GM21390 (cell line): Measurements from ENCODE around the gene ITGA6.

ENCODE experiments used
- ATAC-seq: cut with Tn5 transposase; IDR thresholded peaks from one replicate; pipeline ENCODE4 v1.9.1; 2021; ENCODE audit not compliant: unreplicated experiment

The ITGA6 gene

DNA sequence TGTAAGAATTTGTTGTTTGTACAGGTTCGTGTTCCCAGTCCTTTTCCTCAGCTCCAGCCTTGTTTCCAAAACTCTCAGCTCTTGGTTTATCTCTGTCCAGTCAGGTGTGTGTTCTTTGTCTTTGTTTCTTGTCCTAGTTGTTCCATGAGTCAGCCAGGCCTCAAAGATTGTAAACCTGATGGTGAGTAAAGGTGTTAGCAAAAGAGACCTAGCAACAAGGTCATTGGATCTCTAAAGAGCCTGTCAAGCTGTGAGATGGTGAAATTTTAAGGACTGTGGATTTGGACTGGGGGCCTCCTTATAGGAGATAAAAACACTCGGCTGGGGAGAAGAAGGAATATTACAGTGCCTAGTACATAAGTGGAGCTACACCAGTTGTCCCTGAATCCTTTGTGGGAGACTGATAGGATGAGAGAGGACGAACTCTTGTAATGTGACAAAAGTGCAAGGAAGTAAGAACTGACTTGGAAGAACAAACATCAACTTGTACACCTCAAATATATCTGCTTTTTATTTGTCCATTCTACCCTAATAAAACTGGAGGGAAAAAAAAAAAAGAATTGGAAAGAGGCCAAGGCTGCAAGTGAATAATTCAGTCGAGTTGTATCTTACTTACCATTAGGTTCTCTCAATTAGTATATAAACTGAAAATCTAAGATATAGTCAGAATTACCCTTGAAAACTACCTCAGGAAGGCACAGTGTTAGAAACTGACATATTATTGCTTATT lies 37.2 kb downstream of the ITGA6 start:
- ATAC-seq = no peak

DNA sequence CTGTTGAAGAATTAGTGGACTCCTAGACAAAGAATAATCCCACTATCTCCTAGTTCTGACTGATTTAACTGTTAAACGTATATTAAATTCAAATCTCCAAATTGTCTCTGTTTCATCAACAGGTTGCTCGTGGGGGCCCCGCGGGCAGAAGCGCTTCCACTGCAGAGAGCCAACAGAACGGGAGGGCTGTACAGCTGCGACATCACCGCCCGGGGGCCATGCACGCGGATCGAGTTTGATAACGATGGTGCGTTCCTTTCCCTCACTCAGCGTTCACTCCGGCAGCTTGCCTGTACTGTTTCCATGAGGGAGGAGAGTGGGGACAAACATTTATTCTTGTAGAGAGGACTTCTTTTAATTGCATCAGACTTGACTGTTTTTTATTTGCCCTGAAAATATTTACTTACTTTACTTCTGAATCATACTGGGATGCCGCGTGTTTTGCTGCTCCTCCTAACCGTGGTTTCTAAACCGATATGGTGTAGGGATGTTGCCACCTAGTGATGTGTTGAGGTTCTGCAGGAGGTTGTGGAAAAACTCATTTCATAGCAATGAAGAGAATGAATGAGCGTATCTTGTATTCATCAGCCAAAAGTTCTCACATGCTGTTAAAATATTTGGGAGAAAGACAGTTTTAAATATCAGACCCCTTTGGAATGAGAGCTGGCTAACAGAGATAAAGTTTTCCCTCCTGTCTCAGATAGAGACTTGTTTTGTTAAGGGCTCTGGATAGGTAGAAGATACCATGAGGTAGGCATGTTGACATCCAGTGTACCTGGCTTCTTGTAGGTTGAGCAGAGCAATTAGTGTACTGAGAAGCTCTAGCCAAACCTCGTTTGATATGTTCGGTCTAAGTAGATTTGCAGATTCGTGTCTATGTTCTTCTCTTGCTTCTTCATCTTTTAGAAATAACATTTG lies 38.3 kb downstream of the ITGA6 start:
- no peak for ATAC-seq

DNA sequence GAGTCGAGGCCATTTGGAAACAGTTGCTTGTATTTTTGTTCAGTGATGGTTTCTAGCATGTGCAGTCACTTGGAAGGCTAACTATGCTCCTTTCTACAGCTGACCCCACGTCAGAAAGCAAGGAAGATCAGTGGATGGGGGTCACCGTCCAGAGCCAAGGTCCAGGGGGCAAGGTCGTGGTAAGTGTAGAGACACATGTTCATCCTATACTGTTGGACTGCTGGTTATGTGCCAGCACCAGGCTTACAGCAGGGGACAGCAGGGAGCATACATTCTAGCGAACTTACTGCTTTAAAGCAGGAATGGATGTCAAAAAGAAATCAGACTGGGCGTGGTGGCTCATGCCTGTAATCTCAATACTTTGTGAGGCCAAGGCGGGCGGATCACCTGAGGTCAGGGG lies 40.0 kb downstream of the ITGA6 start:
- no peak for ATAC-seq

DNA sequence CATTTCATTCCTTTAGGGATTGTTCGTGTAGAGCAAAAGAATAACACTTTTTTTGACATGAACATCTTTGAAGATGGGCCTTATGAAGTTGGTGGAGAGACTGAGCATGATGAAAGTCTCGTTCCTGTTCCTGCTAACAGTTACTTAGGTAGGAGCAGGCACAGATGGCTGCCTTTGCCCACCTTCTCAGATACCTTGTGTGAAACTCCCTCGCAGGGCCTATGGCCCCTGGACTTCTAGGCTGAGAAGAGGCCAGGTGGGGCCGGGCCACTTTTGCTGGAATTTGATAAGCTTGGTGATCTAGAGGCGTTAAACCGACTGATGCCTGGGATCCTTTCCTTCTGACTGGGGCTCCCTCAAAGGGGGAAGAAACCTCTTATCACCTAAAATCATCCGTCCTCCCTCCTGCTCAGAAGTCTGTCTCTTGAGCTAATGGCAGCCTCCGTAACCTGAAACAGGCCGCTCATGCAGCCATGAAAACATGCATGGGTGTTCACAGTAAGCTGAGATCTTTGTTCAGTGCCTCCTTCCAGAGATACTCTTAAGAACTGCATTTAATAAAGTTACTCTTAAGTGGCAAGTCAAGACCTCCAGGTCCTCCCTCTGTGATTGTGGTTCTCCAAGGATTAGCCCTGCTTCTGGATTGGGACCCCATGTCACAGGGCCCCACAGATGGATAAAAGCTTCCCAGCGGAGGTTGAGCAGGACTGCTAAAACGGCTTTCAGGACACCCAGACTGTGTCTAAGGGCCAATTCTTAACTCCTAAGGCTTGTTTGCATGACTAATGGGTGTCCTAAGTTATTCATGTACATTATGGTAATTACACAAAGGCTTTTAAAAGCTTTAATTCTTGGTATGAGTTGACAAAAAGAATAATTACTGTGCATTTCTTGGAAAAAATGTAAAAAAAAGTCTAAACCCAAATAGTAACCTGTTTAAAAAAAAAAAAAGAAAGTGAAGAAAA lies 43.9 kb downstream of the ITGA6 start:
- ATAC-seq = no peak

DNA sequence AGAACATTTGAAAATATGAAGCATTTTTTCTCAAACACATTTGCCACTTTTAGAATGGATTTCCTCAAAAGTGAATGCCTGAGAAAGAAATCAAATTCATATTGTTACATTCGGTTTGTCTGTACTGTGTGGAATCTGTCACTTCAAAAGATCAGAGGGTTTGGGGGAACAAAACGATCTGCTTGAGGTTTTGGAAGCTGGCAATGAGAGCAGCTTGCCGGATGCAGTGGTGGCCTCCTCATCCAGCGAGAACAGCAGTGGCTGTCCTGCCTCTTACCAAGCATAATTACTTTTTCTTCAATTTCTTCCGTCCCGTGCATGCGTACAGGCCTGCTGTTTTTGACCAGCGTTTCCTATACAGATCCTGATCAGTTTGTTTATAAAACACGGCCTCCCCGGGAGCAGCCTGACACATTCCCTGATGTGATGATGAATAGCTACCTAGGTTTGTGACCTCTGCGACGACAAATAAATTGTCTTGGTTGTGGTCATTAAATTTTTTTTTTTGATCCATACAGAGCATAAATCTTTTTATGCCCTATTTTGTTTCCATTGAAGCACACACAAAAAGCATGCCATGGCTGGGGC lies 45.2 kb downstream of the ITGA6 start:
- no peak for ATAC-seq

DNA sequence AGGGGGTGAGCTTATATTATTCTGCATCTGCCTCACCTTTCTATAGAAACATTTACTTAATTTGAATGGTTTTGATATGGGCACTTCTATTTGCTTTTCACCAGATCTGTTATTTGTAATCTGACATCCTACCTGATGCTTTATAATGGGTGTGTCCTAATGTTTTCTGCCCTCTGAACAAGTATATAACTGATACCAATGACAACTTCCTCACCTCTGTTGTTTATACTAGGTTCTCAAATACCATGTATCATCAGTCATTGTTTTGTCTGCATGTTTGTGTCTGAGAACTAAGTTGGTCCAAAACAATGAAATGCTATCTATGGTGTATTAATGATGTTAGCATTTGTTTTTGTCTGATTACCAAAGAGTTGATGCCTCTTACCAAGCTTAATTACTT lies 45.8 kb downstream of the ITGA6 start:
- ATAC-seq = no peak

DNA sequence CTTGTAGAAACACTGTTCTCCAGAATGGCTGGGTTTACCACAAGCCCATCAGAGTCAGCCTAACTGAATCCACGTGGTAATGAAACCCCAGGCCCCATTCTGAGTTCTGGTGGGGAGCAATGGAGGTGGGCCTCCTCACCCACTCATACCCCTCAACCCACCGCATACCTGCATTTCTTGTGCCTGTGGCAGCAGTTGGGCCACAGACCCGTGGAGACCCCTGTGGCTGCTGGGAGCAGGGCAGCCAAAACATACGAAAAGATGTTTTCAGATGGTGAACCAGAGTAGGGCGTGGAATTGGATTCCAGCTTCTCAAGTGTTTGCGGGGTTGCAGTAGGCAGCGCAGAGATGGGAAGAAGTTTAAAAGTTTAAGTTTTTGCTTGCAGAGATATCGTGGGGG lies 51.0 kb downstream of the ITGA6 start:
- no peak for ATAC-seq

DNA sequence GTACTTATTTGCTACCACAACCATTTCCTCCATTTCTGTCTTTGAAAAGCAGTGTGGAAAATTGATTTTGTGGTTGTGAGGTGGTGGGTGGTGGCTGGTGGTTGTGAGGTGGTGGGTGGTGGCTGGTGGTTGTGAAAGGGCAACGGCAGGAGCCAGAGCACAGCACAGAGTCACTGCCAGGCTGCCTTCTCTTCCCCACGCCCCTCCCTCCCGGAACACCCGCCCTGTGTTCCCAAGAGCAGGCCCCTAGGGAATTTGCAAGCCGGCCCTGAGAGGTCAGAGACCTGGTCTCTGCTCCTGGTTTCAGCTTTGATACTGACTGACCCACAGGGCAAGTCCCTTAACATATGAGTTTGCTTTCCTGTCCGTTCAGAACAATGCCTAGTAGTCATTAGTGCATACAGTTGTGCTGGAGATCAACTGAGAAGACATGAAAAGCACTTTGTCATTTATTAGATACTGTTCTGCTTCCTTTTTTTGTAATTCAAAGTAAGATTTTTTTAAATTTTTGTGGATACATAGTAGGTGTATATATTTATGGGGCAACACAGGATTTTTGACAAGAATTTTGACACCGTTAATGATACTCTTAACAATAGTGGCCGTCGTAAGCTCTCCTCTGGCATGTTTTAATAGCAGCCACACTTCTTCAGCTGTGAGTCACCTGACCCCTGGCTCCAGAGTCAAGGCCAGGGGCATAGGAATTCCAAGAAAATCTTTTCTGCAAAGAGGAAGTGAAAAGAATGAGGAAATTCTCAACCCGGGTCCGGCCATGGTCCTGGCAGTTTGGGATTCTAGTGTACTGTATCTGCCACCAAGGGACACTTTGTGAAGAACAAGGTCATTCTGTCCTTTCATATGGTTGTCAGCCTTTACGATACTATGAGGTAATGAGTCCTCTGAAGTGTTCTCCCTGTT lies 53.2 kb downstream of the ITGA6 start:
- no peak for ATAC-seq

DNA sequence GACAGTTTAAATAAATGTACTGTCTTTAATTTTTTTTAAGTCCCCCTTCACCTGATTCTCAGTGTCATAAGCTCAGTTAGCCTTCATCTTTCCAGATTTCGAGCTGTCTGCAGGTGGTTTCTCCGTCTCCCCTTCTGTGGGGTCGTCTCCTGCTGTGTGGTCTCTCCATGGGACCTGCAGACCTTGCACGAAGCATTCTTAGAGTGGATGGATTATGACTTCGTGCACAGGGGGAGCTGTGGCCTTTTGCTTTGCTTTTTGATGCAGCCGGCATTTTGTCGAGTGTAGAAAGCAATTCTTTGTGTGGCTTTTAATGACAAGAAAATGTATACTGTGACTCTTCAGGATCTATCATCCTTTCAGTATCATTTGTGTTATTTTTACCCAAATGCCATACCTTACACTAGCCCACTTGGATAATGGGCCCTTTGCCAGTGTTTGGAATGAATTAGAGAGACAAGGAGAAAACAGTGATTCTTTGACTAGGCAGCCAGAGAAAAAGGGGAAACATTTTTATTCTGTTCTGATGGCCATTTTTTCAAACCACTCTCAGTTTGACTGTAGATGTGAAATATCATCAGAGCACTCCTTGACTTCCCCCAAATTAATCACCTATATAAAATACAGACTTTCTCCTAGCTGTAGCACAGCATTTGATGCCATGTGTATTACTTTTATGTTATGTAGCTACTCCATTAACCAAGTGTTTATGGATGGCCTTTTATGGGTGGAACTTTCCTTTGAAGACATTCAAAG lies 54.3 kb downstream of the ITGA6 start:
- no peak for ATAC-seq

DNA sequence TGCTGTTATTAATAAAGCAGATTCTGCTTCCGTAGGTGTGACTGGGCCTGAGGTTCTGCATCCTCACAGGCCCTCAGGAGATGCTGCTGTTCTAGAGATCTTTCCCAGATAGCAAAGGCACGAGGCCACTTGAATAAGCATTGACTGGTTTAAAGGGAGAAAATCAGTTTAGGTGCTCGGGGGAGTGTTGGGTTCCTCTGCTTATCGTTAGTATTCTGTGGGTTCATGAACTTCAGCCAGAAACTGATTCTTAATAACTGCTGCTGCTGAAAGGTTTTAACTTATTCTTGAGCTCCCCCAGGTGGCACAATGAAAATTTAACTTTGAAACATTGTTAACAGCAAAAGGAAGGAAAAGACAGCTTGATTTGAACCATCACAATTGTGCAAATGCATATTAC lies 56.9 kb downstream of the ITGA6 start:
- ATAC-seq = no peak

DNA sequence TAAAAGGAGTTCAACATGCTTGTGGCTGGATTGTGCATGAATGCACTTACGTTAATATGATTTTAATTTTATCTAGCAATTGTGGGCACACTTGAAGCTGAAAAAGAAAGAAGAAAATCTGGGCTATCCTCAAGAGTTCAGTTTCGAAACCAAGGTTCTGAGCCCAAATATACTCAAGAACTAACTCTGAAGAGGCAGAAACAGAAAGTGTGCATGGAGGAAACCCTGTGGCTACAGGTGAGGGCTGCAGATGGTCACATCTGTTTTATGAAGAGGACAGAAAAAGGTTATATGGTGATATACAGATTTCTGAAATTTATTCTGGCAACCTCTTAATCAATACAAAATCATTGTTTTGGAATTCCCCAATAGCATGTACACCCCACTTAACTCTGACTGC lies 57.3 kb downstream of the ITGA6 start:
- no peak for ATAC-seq

DNA sequence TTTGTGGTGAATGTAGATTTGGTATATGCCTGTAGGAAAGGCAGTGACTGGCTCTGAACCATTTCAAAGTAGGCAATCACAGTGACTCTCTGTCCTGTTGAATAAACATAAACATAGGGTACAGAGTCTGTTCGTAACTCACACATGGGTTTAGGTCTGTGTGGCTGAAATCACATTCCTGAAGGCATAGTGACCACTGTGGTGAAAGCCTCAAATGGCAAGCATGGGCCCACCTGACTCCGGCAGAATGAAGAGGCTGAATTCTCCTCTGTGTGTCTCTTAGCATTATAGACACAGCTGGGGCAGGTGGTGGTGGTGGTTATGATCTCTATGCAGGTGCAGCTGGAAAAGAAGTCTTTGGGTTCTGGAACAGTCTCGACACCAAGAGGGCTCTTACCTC lies 61.2 kb downstream of the ITGA6 start:
- ATAC-seq = no peak

DNA sequence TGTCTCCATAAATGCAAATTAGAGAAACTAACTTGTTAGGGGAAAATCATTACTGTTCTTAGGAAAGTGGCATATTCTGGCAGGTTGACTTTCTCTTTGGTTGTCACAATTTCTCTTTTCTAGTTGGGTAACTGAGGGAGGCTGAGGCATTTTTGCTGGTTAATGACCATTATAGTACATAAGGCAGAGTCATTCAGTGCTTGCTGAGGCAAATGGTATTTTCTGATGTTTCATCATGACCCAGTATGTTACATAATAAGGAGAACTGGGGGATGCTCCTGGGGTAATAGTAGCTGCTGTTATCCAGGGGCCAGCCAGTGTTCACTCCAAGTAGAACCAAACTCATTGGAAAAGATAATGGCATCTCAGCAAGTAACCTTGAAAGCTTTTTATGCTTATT lies 62.3 kb downstream of the ITGA6 start:
- ATAC-seq = no peak

DNA sequence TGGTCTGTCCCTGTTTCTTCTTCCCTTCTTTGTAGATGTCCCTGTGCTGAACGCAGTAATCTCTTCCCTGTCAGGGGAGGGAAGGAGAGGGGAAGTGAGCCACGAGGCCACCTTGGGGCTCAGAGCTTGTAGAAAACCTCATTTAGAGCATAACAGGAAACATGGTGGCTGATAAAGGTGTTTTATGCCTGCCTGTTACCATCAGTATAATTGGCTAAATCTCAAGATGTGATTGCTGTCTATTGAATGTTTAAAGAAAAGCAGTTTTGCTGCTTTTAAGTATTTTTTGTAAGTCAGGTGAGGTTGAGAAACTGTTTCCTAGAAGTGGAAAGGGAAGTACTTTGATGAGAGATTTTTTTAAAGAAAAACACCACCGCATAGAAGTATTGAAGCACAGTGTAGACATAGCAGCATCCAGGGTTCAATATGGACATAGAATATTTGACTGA lies 68.8 kb downstream of the ITGA6 start:
- ATAC-seq = no peak

DNA sequence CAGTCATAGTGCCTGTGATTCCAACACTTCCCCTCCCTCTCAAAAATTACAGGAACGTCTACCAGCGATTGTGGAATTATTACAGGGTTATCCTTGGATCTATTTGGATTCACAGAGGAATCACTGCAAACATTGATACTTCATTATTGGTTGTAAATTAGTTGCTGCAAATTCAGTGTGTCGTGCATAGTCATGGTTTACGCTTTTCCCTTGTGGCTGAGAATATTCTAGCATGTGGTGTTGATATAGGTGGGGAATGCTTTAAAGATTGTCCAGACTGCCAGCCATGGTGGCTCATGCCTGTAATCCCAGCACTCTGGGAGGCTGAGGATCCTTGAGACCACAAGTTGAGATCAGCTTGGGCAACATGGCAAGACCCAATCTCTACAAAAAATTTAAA lies 79.8 kb downstream of the ITGA6 start:
- ATAC-seq = no peak

DNA sequence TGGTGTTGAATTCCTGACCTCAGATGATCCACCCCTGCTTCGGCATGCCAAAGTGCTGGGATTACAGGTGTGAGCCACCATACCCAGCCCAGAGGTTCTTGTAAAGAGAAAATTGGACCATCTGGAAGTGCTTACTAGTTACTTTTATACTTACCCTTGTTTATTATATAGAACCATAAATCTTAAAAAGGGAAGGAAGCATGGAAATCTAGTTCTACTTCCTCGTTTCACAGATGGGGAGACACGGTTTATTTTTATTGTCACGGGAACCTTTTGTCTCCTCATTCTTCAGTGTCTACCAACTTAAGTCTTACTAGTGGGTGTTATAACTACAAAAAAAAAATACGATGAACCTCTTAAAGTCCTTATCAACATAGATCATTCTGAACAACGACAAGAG lies 82.7 kb downstream of the ITGA6 start:
- ATAC-seq = no peak

DNA sequence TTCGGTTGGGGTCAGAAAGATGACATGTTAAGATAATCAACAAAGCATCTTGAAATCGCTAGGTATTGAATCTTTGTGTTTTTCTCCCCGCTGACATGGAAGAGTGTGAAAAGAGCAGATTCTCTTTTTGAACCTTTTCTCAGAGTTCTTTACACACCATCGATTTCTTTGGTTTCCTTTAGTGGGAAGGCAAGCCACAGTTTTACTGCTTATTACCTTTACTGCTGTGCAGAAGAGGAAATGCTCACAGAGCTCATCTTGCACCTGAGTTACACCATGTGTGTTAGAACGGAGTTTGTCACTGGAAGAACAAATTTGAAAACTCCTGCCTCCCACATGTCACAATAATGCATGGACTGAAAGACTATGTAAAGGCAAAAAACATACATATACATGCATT lies 83.2 kb downstream of the ITGA6 start:
- no peak for ATAC-seq

DNA sequence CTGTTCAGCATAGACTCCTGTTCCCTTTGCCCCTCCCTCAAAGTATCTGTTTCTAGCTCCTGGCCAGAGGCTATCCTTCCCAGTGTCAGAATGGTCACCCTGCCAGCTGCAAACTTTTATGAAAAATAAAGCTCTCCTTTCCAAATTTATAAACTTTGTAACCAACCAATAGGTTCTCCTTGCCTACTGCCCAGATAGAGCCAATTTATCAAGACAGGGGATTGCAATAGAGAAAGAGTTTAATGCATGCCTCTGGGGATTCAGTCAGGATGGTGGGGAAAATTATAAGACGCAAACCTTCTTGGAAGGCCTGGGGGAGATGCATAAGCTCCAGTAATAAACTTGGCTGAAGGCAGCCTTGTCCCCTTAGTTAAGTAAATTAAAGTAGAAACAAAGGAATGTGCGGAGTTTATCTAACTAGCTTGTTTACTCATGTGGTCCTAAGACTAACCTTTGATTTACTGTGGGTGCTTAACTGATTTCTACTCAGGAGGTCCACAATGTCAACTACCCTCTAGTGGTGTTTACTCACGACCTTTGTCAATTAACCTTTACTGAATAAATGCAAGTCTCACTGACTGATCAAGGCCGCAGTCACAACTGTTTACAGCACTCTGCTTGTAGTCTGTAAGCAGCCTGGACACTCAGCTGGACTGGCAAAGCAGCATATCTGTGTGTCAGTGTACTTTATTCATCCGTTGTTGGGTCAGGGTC lies 85.6 kb downstream of the ITGA6 start:
- no peak for ATAC-seq
